Thoracic aorta (tissue), 2 donors: ENCODE data around the gene NR3C2. TPM values are rescaled to one million over a fixed set of nuclear protein-coding genes. Genes with fewer than 3 reads are reported as not detected.

Experiments used
- ATAC-seq: fragments of 150-250 bp; one replicate; pipeline ENCODE4 v1.8.0; 2017; ENCODE audit warnings: low read depth; ENCODE audit not compliant: insufficient number of reproducible peaks, low FRiP score
- DNase-seq: peaks from one replicate; pipeline ENCODE4 v3.0.0-alpha.2; 2020; ENCODE audit warnings: low spot score
- H3K27ac ChIP-seq, 2 donors: fragments of 200-600 bp; sonication (generic); 1 replicate in 1 of 2; 2 replicates in 1 of 2; pipeline ENCODE4 v1.5.1; 2016; ENCODE audit warnings: mild to moderate bottlenecking in 2 of 2, moderate library complexity in 2 of 2
- H3K27me3 ChIP-seq: fragments of 200-600 bp; sonication (generic); replicated peaks from 2 replicates; pipeline ENCODE4 v1.6.0; 2016; ENCODE audit warnings: mild to moderate bottlenecking; ENCODE audit not compliant: insufficient read depth
- H3K36me3 ChIP-seq: fragments of 200-600 bp; sonication (generic); one replicate; pipeline ENCODE4 v1.5.1; 2016
- H3K4me1 ChIP-seq, 2 donors: fragments of 200-600 bp; sonication (generic); 1 replicate in 1 of 2; 2 replicates in 1 of 2; pipeline versions ENCODE4 v1.5.1 to v1.6.0; 2016; ENCODE audit warnings: low read depth in 2 of 2, mild to moderate bottlenecking in 1 of 2; ENCODE audit not compliant: control insufficient read depth in 1 of 2
- H3K4me3 ChIP-seq: fragments of 200-600 bp; sonication (generic); 2 replicates; pipeline ENCODE4 v1.5.1; 2016; ENCODE audit warnings: mild to moderate bottlenecking
- H3K9me3 ChIP-seq: fragments of 200-600 bp; sonication (generic); 2 replicates; pipeline ENCODE4 v1.5.1; 2016
- CTCF ChIP-seq: fragments of 200-600 bp; sonication (generic); IDR thresholded peaks from one replicate; pipeline ENCODE4 v1.5.1; 2019; ENCODE audit warnings: antibody characterized with exemption
- total RNA-seq, 2 donors: library from RNA; depleted of rRNA; stranded (reverse); fragments of >200 nt; gene quantifications; one replicate each; pipeline versions ENCODE4 v1.1.0 to v1.2.3, GENCODE V29; 2016

Gene NR3C2
- total RNA-seq, 2 donors from 2014 or later: 11.2 to 18.1 TPM

- ATAC-seq: no peak
These were observed 290.4 kb downstream of the NR3C2 start for GRCh38 chr4:148151806-148152205.

GRCh38 chr4:148145475-148145874 is 296.7 kb downstream of the NR3C2 start:
- H3K27ac ChIP-seq: no peak overlapping the region
- TF ChIP-seq CTCF: no peak
- H3K27me3 ChIP-seq: no peaks in the 10 kb centered on the region
- H3K4me3 ChIP-seq: no peak overlapping the region
- H3K36me3 ChIP-seq: no peaks in the 10 kb centered on the region
- no peaks in the 10 kb centered on the region for H3K9me3 ChIP-seq
- ATAC-seq: no peak
- no peak for DNase-seq
- H3K4me1 ChIP-seq: no peaks in the 10 kb centered on the region

More at GRCh38 chr4:148151806-148152205, 290.4 kb downstream of the NR3C2 start:
- no peaks in the 10 kb centered on the region for H3K9me3 ChIP-seq
- no peak overlapping the region for H3K27ac ChIP-seq
- TF ChIP-seq CTCF: no peak
- no peak overlapping the region for H3K4me3 ChIP-seq
- DNase-seq: no peak
- H3K4me1 ChIP-seq: no peaks in the 10 kb centered on the region
- H3K36me3 ChIP-seq: no peaks in the 10 kb centered on the region
- no peaks in the 10 kb centered on the region for H3K27me3 ChIP-seq

GRCh38 chr4:148143174-148143573 is 299.0 kb downstream of the NR3C2 start:
- Histone ChIP-seq H3K36me3 (no peaks in the 10 kb centered on the region), H3K9me3 (no peaks in the 10 kb centered on the region), H3K27ac (no peak overlapping the region), H3K4me1 (no peaks in the 10 kb centered on the region), H3K4me3 (no peak overlapping the region), H3K27me3 (no peaks in the 10 kb centered on the region)
- DNase-seq (no peak), ATAC-seq (no peak)
- TF ChIP-seq CTCF: no peak

- no peak overlapping the region for H3K27ac ChIP-seq
- no peaks in the 10 kb centered on the region for H3K4me1 ChIP-seq
- no peaks in the 10 kb centered on the region for H3K27me3 ChIP-seq
- no peaks in the 10 kb centered on the region for H3K36me3 ChIP-seq
- DNase-seq: no peak
- no peak overlapping the region for H3K4me3 ChIP-seq
- no peaks in the 10 kb centered on the region for H3K9me3 ChIP-seq
- no peak for TF ChIP-seq CTCF
- ATAC-seq: no peak
These were observed 300.7 kb downstream of the NR3C2 start for GRCh38 chr4:148141501-148141900.

- no peak for TF ChIP-seq CTCF
- no peak overlapping the region for H3K27ac ChIP-seq
- no peak overlapping the region for H3K4me3 ChIP-seq
- H3K36me3 ChIP-seq: no peaks in the 10 kb centered on the region
- ATAC-seq (no peak), DNase-seq (no peak)
- peaks cover 16% of the 10 kb centered on the region for H3K9me3 ChIP-seq
- H3K4me1 ChIP-seq: no peaks in the 10 kb centered on the region
- no peaks in the 10 kb centered on the region for H3K27me3 ChIP-seq
These were observed 315.4 kb downstream of the NR3C2 start for GRCh38 chr4:148126825-148127224.
